ENCODE data around the gene PDZD8.

DNA sequence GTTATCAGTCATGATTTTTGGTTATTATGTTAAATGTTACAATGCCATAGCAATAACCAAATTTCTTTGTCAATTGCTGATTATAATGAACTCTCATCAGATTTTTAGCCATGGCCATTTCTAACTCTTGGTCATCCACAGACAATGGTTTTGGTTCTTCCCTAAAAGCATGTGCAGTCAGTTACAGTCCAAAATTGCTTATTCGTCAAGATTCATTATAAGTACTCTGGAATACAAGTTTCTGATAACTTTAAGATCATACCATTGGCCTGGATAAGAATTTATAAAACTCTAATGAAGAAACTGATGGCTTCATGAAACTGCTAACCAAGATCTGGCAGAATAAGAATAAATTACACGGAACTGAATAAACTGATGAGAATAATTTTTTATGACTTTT lies 50.9 kb downstream of the PDZD8 start:
- TF ChIP-seq POLR2A (IDR thresholded peaks at IDR 0.05; ENCODE audit: extremely low read depth, insufficient read length) (no peak), MYC (IDR thresholded peaks at IDR 0.05; ENCODE audit: low read depth, low read length) (no peak)
